SH-SY5Y (cell line): ENCODE measurements around the gene TYSND1.

Experiments used
- GATA2 ChIP-seq: IDR thresholded peaks from 2 replicates; pipeline ENCODE4 v1.6.1; 2011; ENCODE audit warnings: mild to moderate bottlenecking, low read depth, low read length
- GATA3 ChIP-seq: IDR thresholded peaks from 2 replicates; pipeline ENCODE4 v1.6.1; 2011; ENCODE audit warnings: low read depth, mild to moderate bottlenecking, low read length, moderate library complexity

DNA sequence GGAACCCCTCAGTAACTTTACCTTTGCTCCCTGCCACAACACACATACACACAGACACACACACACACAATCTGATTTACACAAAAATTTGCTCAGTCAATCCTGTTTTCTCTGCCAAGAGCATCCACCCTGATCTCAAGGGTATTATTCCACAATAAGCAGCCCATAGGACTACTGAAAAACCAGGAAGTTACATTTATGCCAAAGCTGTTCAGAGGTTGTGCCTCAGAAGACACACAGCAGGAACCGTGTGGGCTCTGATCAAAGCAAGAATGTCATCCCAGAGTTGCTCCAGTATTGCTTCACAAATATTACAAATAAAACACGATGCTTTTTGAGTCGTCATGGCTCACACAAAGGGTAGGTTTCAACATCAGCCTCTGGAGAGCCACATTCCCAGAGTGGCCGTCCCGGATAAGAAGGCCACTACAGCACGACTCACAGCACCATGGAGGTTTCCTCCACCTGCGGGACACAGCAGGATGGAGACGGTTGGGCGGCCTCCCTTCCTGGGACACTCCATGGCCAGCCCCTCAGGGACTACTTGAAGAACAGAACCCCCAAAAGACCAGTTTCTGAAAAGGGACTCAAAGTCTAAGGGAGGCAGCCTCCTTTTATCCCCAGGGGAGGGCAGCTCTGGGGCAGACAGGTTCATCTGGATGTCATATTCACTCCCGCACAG, 15.5 kb downstream of the TYSND1 start:
- no peak for TF ChIP-seq GATA2
- no peak for TF ChIP-seq GATA3
